Liver (tissue), 3 donors: Measurements from ENCODE around the gene NBEA.

ENCODE experiments used
- CTCF ChIP-seq: fragments of 150-350 bp; IDR thresholded peaks from 2 replicates; pipeline ENCODE4 v1.5.1; 2017; ENCODE audit warnings: improper control_type of control experiment, low read depth, low read length; ENCODE audit not compliant: missing input control
- EGR1 ChIP-seq, 2 donors: IDR thresholded peaks; 2 replicates each; pipeline ENCODE4 v1.6.1; 2016 to 2018; ENCODE audit warnings: antibody characterized with exemption in 2 of 2, low read depth in 2 of 2
- MAX ChIP-seq: IDR thresholded peaks from 2 replicates; pipeline ENCODE4 v1.6.1; 2016; ENCODE audit warnings: antibody characterized with exemption
- TAF1 ChIP-seq: conservative IDR thresholded peaks from 2 replicates; pipeline ENCODE4 v1.6.1; 2016; ENCODE audit warnings: antibody characterized with exemption, mild to moderate bottlenecking
- ZBTB33 ChIP-seq: IDR thresholded peaks from 2 replicates; pipeline ENCODE4 v1.6.1; 2016; ENCODE audit warnings: antibody characterized with exemption
- donor health status: healthy.
- donor health status: healthy.

- TF ChIP-seq ZBTB33 (no peak), EGR1 (IDR thresholded peaks at IDR 0.05; ENCODE audit: low read depth in 2 of 2) (no peak), TAF1 (no peak), CTCF (no peak), MAX (no peak)
These were observed 689.6 kb downstream of the NBEA start for GRCh38 chr13:35631666-35632065.
